HUES64 (cell line): Measurements from ENCODE around the gene CMTM6. TPM values are rescaled to one million over a fixed set of nuclear protein-coding genes. Genes with fewer than 3 reads are reported as not detected.

Experiments used
- H3K27ac ChIP-seq: 2 replicates; pipeline ENCODE4 v1.7.0; 2013; ENCODE audit warnings: low read depth, low read length, inconsistent platforms
- H3K27me3 ChIP-seq: 2 replicates; pipeline ENCODE4 v1.6.1; 2013; ENCODE audit warnings: mild to moderate bottlenecking, low read length; ENCODE audit not compliant: insufficient read depth
- H3K36me3 ChIP-seq: 2 replicates; pipeline ENCODE4 v1.6.1; 2013; ENCODE audit warnings: mild to moderate bottlenecking, low read length; ENCODE audit not compliant: insufficient read depth
- H3K4me1 ChIP-seq: 2 replicates; pipeline ENCODE4 v1.6.1; 2013; ENCODE audit warnings: mild to moderate bottlenecking, low read length, moderate library complexity; ENCODE audit not compliant: insufficient read depth
- H3K4me3 ChIP-seq: 2 replicates; pipeline ENCODE4 v1.5.1; 2013; ENCODE audit warnings: mild to moderate bottlenecking, low read length, moderate library complexity
- H3K9ac ChIP-seq: 2 replicates; pipeline ENCODE4 v1.6.1; 2013; ENCODE audit warnings: mild to moderate bottlenecking, low read depth, low read length
- H3K9me3 ChIP-seq: 2 replicates; pipeline ENCODE4 v1.6.1; 2013; ENCODE audit warnings: low read depth, low read length; ENCODE audit not compliant: insufficient read depth
- WGBS: fragments of 150-250, 120-280 bp; methylation state at CpG from one replicate; pipeline ENCODE4 v1.1.7; 2013; ENCODE audit warnings: missing lambda C conversion rate; 5-methylcytosine and 5-hydroxymethylcytosine counted together
- polyA plus RNA-seq, 2 experiments: library from polyadenylated mRNA; stranded (reverse); fragments of 50-300 nt; gene quantifications; one replicate each; pipeline ENCODE4 v1.2.3, GENCODE V29; 2013

The CMTM6 gene
- polyA plus RNA-seq (2013, experiment 1 of 2) = 30.5 TPM
- 32.8 TPM for polyA plus RNA-seq (2013, experiment 2 of 2)

GRCh38 chr3:32502118-32502945 is at the start of gene CMTM6:
Gene CMTM6 (minus strand): TSS chr3:32502852. CDS start chr3:32502745, 107 bp downstream.
- H3K4me3 ChIP-seq = peak within 1 kb of the TSS; percentile 91

DNA sequence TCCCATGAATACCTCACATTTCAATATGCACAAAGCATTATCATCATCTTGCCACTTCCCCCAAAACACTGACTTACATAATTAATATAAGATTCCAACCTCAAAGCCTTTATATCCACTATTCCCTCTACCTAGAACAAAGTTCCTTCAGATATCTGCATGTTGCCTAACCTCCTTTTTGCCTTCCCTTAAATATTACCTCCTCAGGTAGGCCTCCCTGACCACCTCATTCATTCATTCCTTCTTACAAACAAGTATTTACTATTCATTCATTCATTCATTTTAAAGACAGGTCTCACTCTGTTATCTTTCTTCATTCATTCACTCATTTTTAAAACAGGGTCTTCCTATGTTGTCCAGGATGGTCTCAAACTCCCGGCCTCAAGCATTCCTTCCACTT is 49.4 kb upstream of the CMTM6 start:
- Histone ChIP-seq H3K9me3 (no peaks in the 10 kb centered on the region), H3K9ac (no peak overlapping the region), H3K27me3 (no peaks in the 10 kb centered on the region), H3K36me3 (0 out of 2 replicates have a peak, but pooled peaks cover 4% of the 10 kb centered on the region), H3K4me1 (peaks cover 21% of the 10 kb centered on the region), H3K4me3 (no peak overlapping the region), H3K27ac (no peak overlapping the region)
- WGBS = 91% methylated on average over 1 of the region's 1 CpG

More at GRCh38 chr3:32502118-32502945, at the start of gene CMTM6:
- H3K27ac ChIP-seq = peak within 1 kb of the TSS; percentile 77
- 0 out of 2 replicates have a peak, but pooled peaks cover 4% of the 10 kb centered on the region for H3K36me3 ChIP-seq
- H3K27me3 ChIP-seq = no peaks in the 10 kb centered on the region
- WGBS = under 1% methylated on average over 59 of the region's 61 CpGs
- peak within 1 kb of the TSS; percentile 69 for H3K9ac ChIP-seq
- H3K4me1 ChIP-seq = peaks cover 20% of the 10 kb centered on the region
- no peaks in the 10 kb centered on the region for H3K9me3 ChIP-seq

DNA sequence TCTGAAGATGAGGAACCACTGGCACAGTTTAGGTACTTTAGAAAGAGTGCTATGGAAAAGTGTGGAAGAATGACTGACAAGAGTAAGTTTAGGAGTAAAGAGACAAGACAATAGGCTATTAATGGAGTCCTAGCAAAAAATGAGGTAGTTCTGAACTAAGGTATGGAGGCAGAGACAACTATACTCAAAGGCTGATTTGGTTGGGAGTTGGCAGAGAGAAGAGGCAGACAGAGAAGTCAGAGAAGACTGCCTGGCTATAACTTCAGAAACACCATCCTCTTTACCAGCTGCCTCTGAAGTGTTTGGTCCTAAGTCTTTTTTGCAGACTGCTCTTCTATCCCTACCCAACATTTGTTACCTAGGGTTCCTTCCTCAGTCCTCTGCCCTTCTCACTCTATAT is 48.8 kb upstream of the CMTM6 start:
- Histone ChIP-seq H3K9me3 (no peaks in the 10 kb centered on the region), H3K4me3 (no peak overlapping the region), H3K27me3 (no peaks in the 10 kb centered on the region), H3K36me3 (0 out of 2 replicates have a peak, but pooled peaks cover 4% of the 10 kb centered on the region), H3K9ac (no peak overlapping the region), H3K4me1 (peaks cover 21% of the 10 kb centered on the region), H3K27ac (no peak overlapping the region)

DNA sequence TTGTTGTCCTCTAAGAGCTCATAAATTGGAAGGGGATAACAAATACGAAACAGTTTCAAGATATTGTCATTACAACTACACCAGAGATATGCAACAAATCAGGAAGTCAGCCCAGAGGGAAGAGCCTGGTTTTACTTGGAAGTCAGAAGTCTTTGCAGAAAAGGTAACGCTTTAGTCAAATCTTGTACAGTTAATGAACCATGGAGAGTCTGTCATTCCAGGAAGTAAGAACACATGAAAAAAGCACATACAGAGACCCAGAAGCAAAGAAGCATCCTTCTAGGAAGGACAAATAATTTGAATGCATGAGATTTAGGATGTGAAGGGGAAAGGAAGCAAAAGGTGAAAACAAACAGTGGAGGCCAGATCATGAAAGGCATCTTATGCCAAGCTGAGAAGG is 48.4 kb upstream of the CMTM6 start:
- H3K9me3 ChIP-seq = no peaks in the 10 kb centered on the region
- H3K36me3 ChIP-seq = 0 out of 2 replicates have a peak, but pooled peaks cover 2% of the 10 kb centered on the region
- no peaks in the 10 kb centered on the region for H3K27me3 ChIP-seq
- no peak overlapping the region for H3K4me3 ChIP-seq
- H3K27ac ChIP-seq = no peak overlapping the region
- H3K4me1 ChIP-seq = peaks cover 19% of the 10 kb centered on the region
- no peak overlapping the region for H3K9ac ChIP-seq
- 100% methylated on average over 1 of the region's 2 CpGs for WGBS

GRCh38 chr3:32545305-32545704 is 42.7 kb upstream of the CMTM6 start:
- H3K4me1 ChIP-seq = peaks cover 9% of the 10 kb centered on the region
- H3K9me3 ChIP-seq = no peaks in the 10 kb centered on the region
- H3K27ac ChIP-seq = no peak overlapping the region
- no peak overlapping the region for H3K4me3 ChIP-seq
- no peaks in the 10 kb centered on the region for H3K27me3 ChIP-seq
- H3K36me3 ChIP-seq = peaks cover 35% of the 10 kb centered on the region
- H3K9ac ChIP-seq = no peak overlapping the region

DNA sequence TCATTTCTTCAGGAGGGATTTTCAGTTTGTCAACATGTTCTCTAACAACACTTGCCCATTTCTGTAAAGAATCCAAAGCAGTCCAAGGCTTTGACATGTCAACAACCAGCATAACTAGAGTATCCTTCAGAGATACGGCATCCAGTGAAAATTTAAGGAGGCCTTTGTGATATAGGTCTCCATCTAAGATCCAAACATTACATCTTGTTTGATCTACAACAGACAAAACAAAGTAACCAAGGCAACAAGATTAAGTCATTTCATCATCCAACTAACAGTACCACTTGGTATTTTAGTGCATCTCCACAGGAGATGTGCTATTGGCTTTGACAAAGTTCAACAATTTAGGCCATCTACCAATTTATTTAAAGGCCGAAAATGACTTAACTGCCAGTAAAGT is 42.2 kb upstream of the CMTM6 start:
- no peaks in the 10 kb centered on the region for H3K27me3 ChIP-seq
- H3K4me3 ChIP-seq = no peak overlapping the region
- no peaks in the 10 kb centered on the region for H3K9me3 ChIP-seq
- no peak overlapping the region for H3K27ac ChIP-seq
- no peak overlapping the region for H3K9ac ChIP-seq
- peaks cover 39% of the 10 kb centered on the region for H3K36me3 ChIP-seq
- 91% methylated on average over 2 of the region's 2 CpGs for WGBS
- H3K4me1 ChIP-seq = peaks cover 9% of the 10 kb centered on the region

DNA sequence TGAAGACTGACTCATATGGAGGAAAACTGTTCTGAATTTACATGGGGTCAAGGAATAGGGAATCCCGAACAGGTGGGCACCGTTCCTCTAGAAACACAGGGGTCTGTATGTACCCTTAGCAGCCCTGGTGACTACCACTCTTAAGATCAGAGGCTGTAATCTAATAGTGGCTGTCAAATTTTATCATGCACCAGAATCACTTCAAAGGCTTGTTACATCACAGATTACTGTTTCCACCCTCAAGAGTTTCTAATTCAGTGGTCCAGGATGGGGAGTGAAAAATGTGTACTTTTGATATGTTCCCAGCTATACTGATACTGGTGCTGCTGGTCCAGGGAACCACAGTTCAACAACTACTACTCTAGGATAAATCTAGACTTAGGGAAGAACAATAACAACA is 40.2 kb upstream of the CMTM6 start:
- WGBS = 89% methylated on average over 2 of the region's 2 CpGs
- no peak overlapping the region for H3K4me3 ChIP-seq
- H3K27ac ChIP-seq = no peak overlapping the region
- H3K9ac ChIP-seq = no peak overlapping the region
- no peaks in the 10 kb centered on the region for H3K9me3 ChIP-seq
- peaks cover 53% of the 10 kb centered on the region for H3K36me3 ChIP-seq
- H3K4me1 ChIP-seq = no peaks in the 10 kb centered on the region
- no peaks in the 10 kb centered on the region for H3K27me3 ChIP-seq

GRCh38 chr3:32540899-32541298 is 38.2 kb upstream of the CMTM6 start:
- WGBS = 98% methylated on average over 3 of the region's 4 CpGs
- H3K4me3 ChIP-seq = no peak overlapping the region
- H3K4me1 ChIP-seq = no peaks in the 10 kb centered on the region
- no peak overlapping the region for H3K27ac ChIP-seq
- no peaks in the 10 kb centered on the region for H3K27me3 ChIP-seq
- H3K36me3 ChIP-seq = peaks cover 69% of the 10 kb centered on the region
- no peaks in the 10 kb centered on the region for H3K9me3 ChIP-seq
- no peak overlapping the region for H3K9ac ChIP-seq

- Histone ChIP-seq H3K27me3 (no peaks in the 10 kb centered on the region), H3K9me3 (no peaks in the 10 kb centered on the region), H3K27ac (no peak overlapping the region), H3K4me3 (no peak overlapping the region), H3K4me1 (no peaks in the 10 kb centered on the region), H3K36me3 (peaks cover 86% of the 10 kb centered on the region), H3K9ac (no peak overlapping the region)
- no CpG with 5 or more reads among the region's 1 CpG for WGBS
These were observed 29.8 kb upstream of the CMTM6 start for GRCh38 chr3:32532434-32532833.

DNA sequence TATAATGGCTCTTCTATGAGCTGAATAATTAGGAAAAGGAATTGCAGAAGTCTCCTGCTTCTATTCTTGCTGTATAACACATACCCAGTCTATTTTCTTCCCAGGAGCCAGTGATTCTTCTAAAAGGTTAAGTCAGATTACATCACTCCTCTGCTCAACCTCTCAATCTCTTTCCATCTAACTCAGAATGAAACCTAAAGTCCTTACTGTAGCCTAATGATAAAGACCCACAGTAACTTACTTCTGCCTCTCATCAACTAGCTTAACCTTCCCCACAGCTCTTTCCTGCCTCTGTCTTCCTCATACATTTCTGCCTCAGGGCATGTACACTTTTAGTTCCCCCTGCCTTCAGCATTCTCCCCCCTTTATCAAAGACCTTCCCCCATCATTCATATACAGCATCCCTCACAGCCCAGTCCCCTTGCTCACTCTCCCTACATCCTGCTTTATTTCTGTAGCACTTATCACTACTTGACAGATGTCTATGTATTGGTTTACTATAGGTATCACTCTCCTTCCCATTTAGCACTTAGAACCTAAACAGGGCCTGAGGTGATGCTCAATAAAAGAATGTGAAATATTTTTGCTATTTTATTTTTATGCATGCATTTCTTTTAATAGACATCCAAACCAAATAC is 28.5 kb upstream of the CMTM6 start:
- no peak overlapping the region for H3K4me3 ChIP-seq
- peaks cover 87% of the 10 kb centered on the region for H3K36me3 ChIP-seq

DNA sequence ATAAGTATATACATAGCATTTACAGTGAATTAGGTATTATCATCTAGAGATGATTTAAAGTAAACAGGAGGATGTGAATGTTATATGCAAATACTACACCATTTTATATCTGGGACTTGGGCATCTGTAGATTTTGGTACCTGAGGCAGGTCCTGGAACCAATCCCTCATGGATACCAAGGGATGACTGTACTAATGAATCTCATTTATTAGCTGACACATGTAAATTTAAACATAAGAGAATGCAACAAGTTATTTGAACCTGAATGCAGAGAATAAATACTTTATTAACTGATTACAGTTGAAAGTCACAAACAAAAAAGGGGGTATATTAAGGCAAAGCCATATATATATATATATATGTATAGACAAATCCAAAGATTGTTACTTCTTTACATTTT is 23.1 kb upstream of the CMTM6 start:
- no peak overlapping the region for H3K9ac ChIP-seq
- no peak overlapping the region for H3K27ac ChIP-seq
- no peaks in the 10 kb centered on the region for H3K27me3 ChIP-seq
- H3K4me3 ChIP-seq = no peak overlapping the region
- H3K4me1 ChIP-seq = no peaks in the 10 kb centered on the region
- no peaks in the 10 kb centered on the region for H3K9me3 ChIP-seq
- H3K36me3 ChIP-seq = peaks cover 68% of the 10 kb centered on the region

More for the DNA sequence above, 28.5 kb upstream of the CMTM6 start:
- Histone ChIP-seq H3K9ac (no peak overlapping the region), H3K9me3 (no peaks in the 10 kb centered on the region), H3K27ac (no peak overlapping the region), H3K4me1 (no peaks in the 10 kb centered on the region), H3K27me3 (no peaks in the 10 kb centered on the region)
